Activated naive CD8-positive, alpha-beta T cell treated with anti-CD3 and anti-CD28 coated beads, Interleukin-2, amount 50 U/mL, for 24 hours (primary cell): Measurements from ENCODE around the gene KCNK5.

Experiments used
- ATAC-seq: fragments of 150-1000 bp; cut with Tn5 transposase; one replicate; pipeline ENCODE4 v1.10.0; 2021
- DNase-seq: peaks from one replicate; pipeline ENCODE4 v3.0.0; 2021
- H3K27ac Mint-ChIP-seq: one replicate; pipeline ENCODE4 v1.8.0; 2021; ENCODE audit warnings: mild to moderate bottlenecking, mixed read lengths
- H3K27me3 Mint-ChIP-seq: one replicate; pipeline ENCODE4 v1.8.0; 2021; ENCODE audit warnings: mixed read lengths
- H3K36me3 Mint-ChIP-seq: one replicate; pipeline ENCODE4 v1.8.0; 2021; ENCODE audit warnings: low read depth, mixed read lengths
- H3K4me1 Mint-ChIP-seq: one replicate; pipeline ENCODE4 v1.8.0; 2021; ENCODE audit warnings: mixed read lengths
- H3K4me3 Mint-ChIP-seq: one replicate; pipeline ENCODE4 v1.8.0; 2021; ENCODE audit warnings: mild to moderate bottlenecking, moderate library complexity, mixed read lengths
- H3K9me3 Mint-ChIP-seq: one replicate; pipeline ENCODE4 v1.8.0; 2021; ENCODE audit warnings: mixed read lengths

The KCNK5 gene

DNA sequence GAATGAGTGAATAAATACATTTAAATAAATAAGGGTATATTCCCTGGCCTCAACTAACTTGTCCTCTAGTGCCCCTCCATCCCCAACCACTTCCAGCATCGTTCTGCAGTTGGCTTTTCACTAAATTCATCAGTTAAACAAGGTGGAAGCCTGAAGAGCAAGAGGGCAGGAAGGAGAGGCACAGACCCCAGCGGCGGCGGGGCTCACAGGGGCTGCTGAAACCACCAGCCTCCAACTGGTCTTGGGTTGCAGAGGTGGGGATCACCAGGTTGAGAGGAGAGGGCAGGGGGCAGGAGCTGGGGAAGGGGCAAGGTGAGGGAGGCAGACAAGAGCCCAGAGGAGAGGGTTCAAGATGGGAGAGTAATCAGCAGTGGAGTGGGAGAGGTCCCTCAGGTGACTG lies 27.1 kb downstream of the KCNK5 start:
- ATAC-seq: no peak

GRCh38 chr6:39200498-39201020 lies 28.7 kb downstream of the KCNK5 start:
- ATAC-seq (no peak), DNase-seq (no peak)
- no peak overlapping the region for H3K27ac Mint-ChIP-seq
- no peak overlapping the region for H3K4me3 Mint-ChIP-seq
- peaks cover 15% of the 10 kb centered on the region for H3K4me1 Mint-ChIP-seq
- peaks cover 17% of the 10 kb centered on the region for H3K36me3 Mint-ChIP-seq
- H3K27me3 Mint-ChIP-seq: no peaks in the 10 kb centered on the region
- no peaks in the 10 kb centered on the region for H3K9me3 Mint-ChIP-seq

More for the DNA sequence above, 27.1 kb downstream of the KCNK5 start:
- H3K4me1 Mint-ChIP-seq: peaks cover 12% of the 10 kb centered on the region
- no peak overlapping the region for H3K27ac Mint-ChIP-seq
- peaks cover 5% of the 10 kb centered on the region for H3K36me3 Mint-ChIP-seq
- H3K27me3 Mint-ChIP-seq: no peaks in the 10 kb centered on the region
- no peak overlapping the region for H3K4me3 Mint-ChIP-seq
- H3K9me3 Mint-ChIP-seq: no peaks in the 10 kb centered on the region
- no peak for DNase-seq

DNA sequence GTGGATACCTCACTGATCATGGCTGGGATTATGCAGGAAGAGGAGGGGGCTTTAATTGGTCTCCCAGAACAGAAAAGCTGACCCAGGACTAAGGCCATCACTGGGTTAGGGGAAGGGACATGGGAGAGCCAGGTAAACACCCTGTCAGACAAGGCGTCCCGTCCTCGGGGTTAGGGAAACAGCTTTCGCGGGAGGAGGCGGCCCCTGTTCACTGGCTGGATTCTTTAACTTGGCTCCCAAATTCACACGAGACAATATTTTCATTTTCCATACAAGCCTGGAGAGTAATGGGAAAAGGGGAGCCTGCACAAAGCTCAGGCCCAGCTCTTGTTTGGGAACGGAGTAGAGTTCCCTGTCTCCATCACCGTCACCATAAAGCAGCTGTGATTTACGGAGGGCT lies 29.3 kb downstream of the KCNK5 start:
- H3K9me3 Mint-ChIP-seq: no peaks in the 10 kb centered on the region
- peaks cover 15% of the 10 kb centered on the region for H3K4me1 Mint-ChIP-seq
- peaks cover 23% of the 10 kb centered on the region for H3K36me3 Mint-ChIP-seq
- no peak overlapping the region for H3K27ac Mint-ChIP-seq
- DNase-seq: no peak
- H3K27me3 Mint-ChIP-seq: no peaks in the 10 kb centered on the region
- no peak overlapping the region for H3K4me3 Mint-ChIP-seq
- no peak for ATAC-seq

GRCh38 chr6:39199231-39199940 lies 29.9 kb downstream of the KCNK5 start:
- DNase-seq (no peak), ATAC-seq (no peak)
- no peak overlapping the region for H3K27ac Mint-ChIP-seq
- H3K9me3 Mint-ChIP-seq: no peaks in the 10 kb centered on the region
- H3K4me1 Mint-ChIP-seq: peaks cover 15% of the 10 kb centered on the region
- no peaks in the 10 kb centered on the region for H3K27me3 Mint-ChIP-seq
- no peak overlapping the region for H3K4me3 Mint-ChIP-seq
- peaks cover 28% of the 10 kb centered on the region for H3K36me3 Mint-ChIP-seq

GRCh38 chr6:39198528-39198927 lies 30.7 kb downstream of the KCNK5 start:
- peaks cover 36% of the 10 kb centered on the region for H3K36me3 Mint-ChIP-seq
- ATAC-seq (no peak), DNase-seq (no peak)
- no peak overlapping the region for H3K27ac Mint-ChIP-seq
- H3K4me1 Mint-ChIP-seq: peaks cover 15% of the 10 kb centered on the region
- H3K4me3 Mint-ChIP-seq: no peak overlapping the region
- H3K9me3 Mint-ChIP-seq: no peaks in the 10 kb centered on the region
- no peaks in the 10 kb centered on the region for H3K27me3 Mint-ChIP-seq

DNA sequence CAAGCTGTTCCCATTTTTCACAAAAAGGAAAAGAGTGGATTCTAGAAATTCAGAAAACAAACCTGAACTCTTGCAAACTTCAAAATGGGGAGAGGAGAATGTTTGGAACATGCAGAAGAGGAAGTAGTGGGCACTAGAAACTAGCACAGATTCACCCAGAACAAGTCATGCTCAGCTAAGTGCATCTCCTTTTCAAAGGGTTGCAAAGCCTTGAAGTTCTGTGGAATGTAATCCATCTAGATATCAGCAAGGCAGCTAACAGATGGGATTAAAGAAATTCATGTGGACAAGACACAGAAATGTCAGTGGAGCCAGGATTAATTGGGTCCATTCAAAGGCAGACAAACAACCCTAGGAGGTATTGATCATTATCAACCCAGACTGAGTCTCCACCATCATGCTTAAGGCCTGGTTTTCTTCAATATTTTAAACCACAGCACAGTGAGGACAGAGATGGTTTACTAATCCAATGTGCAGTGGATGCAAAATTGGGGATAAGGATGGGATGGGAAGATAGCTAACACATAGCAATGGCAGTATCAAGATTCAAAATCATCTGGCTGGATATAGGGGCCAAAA lies 31.3 kb downstream of the KCNK5 start:
- H3K36me3 Mint-ChIP-seq: peaks cover 41% of the 10 kb centered on the region
- DNase-seq: no peak
- H3K4me3 Mint-ChIP-seq: no peak overlapping the region
- no peak for ATAC-seq
- H3K27ac Mint-ChIP-seq: no peak overlapping the region
- H3K27me3 Mint-ChIP-seq: no peaks in the 10 kb centered on the region
- H3K9me3 Mint-ChIP-seq: no peaks in the 10 kb centered on the region
- H3K4me1 Mint-ChIP-seq: peaks cover 15% of the 10 kb centered on the region

GRCh38 chr6:39197521-39197920 lies 31.8 kb downstream of the KCNK5 start:
- ATAC-seq (no peak), DNase-seq (no peak)
- no peaks in the 10 kb centered on the region for H3K9me3 Mint-ChIP-seq
- peaks cover 15% of the 10 kb centered on the region for H3K4me1 Mint-ChIP-seq
- no peak overlapping the region for H3K4me3 Mint-ChIP-seq
- no peak overlapping the region for H3K27ac Mint-ChIP-seq
- peaks cover 44% of the 10 kb centered on the region for H3K36me3 Mint-ChIP-seq
- H3K27me3 Mint-ChIP-seq: no peaks in the 10 kb centered on the region

DNA sequence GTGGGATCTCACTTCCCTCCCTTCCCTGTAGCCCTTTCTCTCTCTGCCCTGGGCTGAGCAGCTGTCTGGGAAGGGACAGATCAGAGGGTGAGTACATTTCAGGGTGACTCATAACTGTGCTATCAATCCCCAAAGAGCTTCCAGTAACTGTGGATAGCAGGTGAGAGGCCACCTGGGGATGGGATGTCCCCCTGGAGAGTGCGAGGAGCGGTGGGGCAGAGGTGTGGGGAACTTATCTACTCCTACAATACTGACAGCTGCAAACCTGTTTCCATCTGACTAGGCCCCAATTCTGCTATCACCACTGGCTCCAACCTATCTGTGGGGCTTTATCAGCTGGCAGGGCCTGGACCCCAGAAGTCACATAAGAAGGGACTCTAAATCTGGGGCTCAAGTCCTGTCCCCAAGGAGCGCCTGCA lies 32.6 kb downstream of the KCNK5 start:
- no peaks in the 10 kb centered on the region for H3K9me3 Mint-ChIP-seq
- no peaks in the 10 kb centered on the region for H3K27me3 Mint-ChIP-seq
- H3K27ac Mint-ChIP-seq: no peak overlapping the region
- ATAC-seq (no peak), DNase-seq (no peak)
- H3K4me3 Mint-ChIP-seq: no peak overlapping the region
- peaks cover 48% of the 10 kb centered on the region for H3K36me3 Mint-ChIP-seq
- H3K4me1 Mint-ChIP-seq: peaks cover 15% of the 10 kb centered on the region

- Mint-ChIP-seq H3K27me3 (no peaks in the 10 kb centered on the region), H3K36me3 (peaks cover 53% of the 10 kb centered on the region), H3K4me1 (peaks cover 15% of the 10 kb centered on the region), H3K4me3 (no peak overlapping the region), H3K9me3 (no peaks in the 10 kb centered on the region), H3K27ac (no peak overlapping the region)
- no peak for ATAC-seq
- no peak for DNase-seq
Observed at GRCh38 chr6:39195792-39196385, 33.4 kb downstream of the KCNK5 start.

DNA sequence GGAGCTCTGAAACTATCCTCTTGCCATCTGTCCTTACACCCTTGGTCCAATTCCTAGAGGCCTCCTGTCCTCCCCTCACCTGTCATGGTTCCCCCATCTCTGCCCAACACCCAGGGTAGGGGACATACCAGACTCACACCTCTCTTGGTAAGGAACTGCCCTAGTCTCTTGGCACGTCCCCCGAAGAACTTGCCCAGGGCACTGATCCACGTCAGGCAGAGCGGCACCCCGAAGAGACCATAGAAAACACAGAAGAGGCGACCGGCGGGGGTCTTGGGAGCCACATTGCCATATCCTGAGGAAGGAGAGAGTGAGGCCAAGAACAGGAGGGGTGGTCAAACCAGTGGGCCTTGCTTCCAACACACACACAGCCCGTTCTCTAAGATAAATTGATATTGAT lies 34.8 kb downstream of the KCNK5 start:
- H3K4me1 Mint-ChIP-seq: peaks cover 18% of the 10 kb centered on the region
- no peak overlapping the region for H3K4me3 Mint-ChIP-seq
- H3K27ac Mint-ChIP-seq: no peak overlapping the region
- DNase-seq (no peak), ATAC-seq (no peak)
- H3K27me3 Mint-ChIP-seq: no peaks in the 10 kb centered on the region
- H3K36me3 Mint-ChIP-seq: peaks cover 61% of the 10 kb centered on the region
- no peaks in the 10 kb centered on the region for H3K9me3 Mint-ChIP-seq

DNA sequence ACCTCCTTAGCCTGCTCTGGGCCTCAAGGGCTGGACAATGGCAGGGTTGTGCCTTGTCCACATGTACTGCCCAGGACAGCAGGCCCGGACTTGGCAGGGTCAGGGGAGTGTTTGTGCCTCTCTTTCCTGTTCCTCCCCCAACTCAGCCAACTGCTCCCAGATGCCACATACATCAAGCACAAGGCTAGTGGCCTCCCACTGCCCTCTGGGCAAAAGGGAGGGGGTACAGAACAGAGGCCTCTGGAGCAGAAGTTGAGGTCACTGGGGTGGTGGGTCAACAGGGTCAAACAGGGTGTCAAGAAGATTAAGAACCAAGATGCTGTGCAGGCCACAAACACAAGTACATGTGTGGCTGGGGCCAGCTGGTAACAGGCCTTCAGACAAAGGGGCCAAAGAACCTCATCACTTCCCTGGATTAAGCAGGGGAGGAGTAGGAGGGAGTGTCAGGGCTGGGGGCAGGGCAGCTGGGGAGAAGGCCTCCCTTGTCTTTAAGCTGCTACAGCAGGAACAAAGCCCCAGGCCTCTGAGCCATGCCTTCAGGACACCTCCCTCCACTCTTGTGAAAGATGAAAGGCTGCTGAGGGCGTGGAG lies 36.0 kb downstream of the KCNK5 start:
- Mint-ChIP-seq H3K36me3 (peaks cover 69% of the 10 kb centered on the region), H3K4me3 (no peak overlapping the region), H3K9me3 (no peaks in the 10 kb centered on the region), H3K27ac (no peak overlapping the region), H3K27me3 (no peaks in the 10 kb centered on the region), H3K4me1 (peaks cover 28% of the 10 kb centered on the region)
- ATAC-seq (no peak), DNase-seq (no peak)

DNA sequence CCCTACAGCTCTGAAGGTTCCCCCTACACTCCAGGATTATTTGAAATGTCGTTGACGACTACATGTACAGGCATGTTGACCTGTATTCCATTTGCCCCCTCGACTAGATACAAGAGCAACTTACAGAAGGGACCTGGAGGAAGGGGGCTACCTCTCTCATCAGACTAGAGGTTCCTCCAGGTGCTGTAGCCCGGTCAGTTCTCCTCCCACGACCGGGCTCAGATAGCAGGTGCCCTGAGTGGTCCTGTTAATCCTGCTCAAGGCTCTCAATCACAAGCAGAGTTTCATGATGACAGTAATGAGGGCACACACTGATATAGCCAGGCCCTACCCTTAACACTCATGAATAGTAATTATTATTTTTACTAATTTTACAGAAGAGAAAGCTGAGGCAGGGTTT lies 36.5 kb downstream of the KCNK5 start:
- H3K9me3 Mint-ChIP-seq: no peaks in the 10 kb centered on the region
- DNase-seq (no peak), ATAC-seq (no peak)
- no peaks in the 10 kb centered on the region for H3K27me3 Mint-ChIP-seq
- no peak overlapping the region for H3K4me3 Mint-ChIP-seq
- H3K36me3 Mint-ChIP-seq: peaks cover 73% of the 10 kb centered on the region
- H3K4me1 Mint-ChIP-seq: peaks cover 26% of the 10 kb centered on the region
- H3K27ac Mint-ChIP-seq: no peak overlapping the region

- H3K27me3 Mint-ChIP-seq: no peaks in the 10 kb centered on the region
- H3K4me3 Mint-ChIP-seq: no peak overlapping the region
- no peak for DNase-seq
- no peaks in the 10 kb centered on the region for H3K9me3 Mint-ChIP-seq
- peaks cover 17% of the 10 kb centered on the region for H3K4me1 Mint-ChIP-seq
- ATAC-seq: no peak
- H3K27ac Mint-ChIP-seq: no peak overlapping the region
- peaks cover 66% of the 10 kb centered on the region for H3K36me3 Mint-ChIP-seq
Observed at GRCh38 chr6:39191236-39191930, 37.9 kb downstream of the KCNK5 start.

GRCh38 chr6:39190545-39191235 lies 38.6 kb downstream of the KCNK5 start:
- ATAC-seq (no peak), DNase-seq (no peak)
- no peaks in the 10 kb centered on the region for H3K27me3 Mint-ChIP-seq
- H3K36me3 Mint-ChIP-seq: peaks cover 61% of the 10 kb centered on the region
- no peaks in the 10 kb centered on the region for H3K9me3 Mint-ChIP-seq
- H3K4me3 Mint-ChIP-seq: no peak overlapping the region
- H3K27ac Mint-ChIP-seq: no peak overlapping the region
- peaks cover 17% of the 10 kb centered on the region for H3K4me1 Mint-ChIP-seq
